ENCODE results near the gene ABHD13.
"Not testable (repeated sequence)": the region's sequence is repeated elsewhere in the genome, so short reads cannot be mapped to it uniquely, and the experiment has no call there.

Gene ABHD13

GRCh38 chr13:108218044-108218974 lies at the start of gene ABHD13:
ABHD13 (plus strand) TSS chr13:108218392; CDS start chr13:108229219, 10,827 bp downstream.
- peak; percentile 88 to 89 for DNase-seq (ENCODE audit: low read depth in 2 of 2)

GRCh38 chr13:108168929-108169328 lies 49.3 kb upstream of the ABHD13 start:
- DNase-seq (ENCODE audit: low read depth in 2 of 2): no peak

- peak; percentile 7 to 19 for DNase-seq (ENCODE audit: low read depth in 2 of 2)
These were observed 41.4 kb upstream of the ABHD13 start for GRCh38 chr13:108176685-108177274.

- no peak for DNase-seq (ENCODE audit: low read depth in 2 of 2)
These were observed 40.1 kb upstream of the ABHD13 start for GRCh38 chr13:108178078-108178477.

GRCh38 chr13:108182652-108183051 lies 35.5 kb upstream of the ABHD13 start:
- DNase-seq (ENCODE audit: low read depth in 2 of 2): no peak

- DNase-seq (ENCODE audit: low read depth in 2 of 2): no peak
These were observed 33.0 kb upstream of the ABHD13 start for GRCh38 chr13:108185223-108185622.

GRCh38 chr13:108188260-108188659 lies 29.9 kb upstream of the ABHD13 start:
- no peak for DNase-seq (ENCODE audit: low read depth in 2 of 2)

GRCh38 chr13:108190897-108191296 lies 27.3 kb upstream of the ABHD13 start:
- DNase-seq (ENCODE audit: low read depth in 2 of 2): no peak

GRCh38 chr13:108193806-108194205 lies 24.4 kb upstream of the ABHD13 start:
- no peak for DNase-seq (ENCODE audit: low read depth in 2 of 2)

- no peak for DNase-seq (ENCODE audit: low read depth in 2 of 2)
These were observed 23.7 kb upstream of the ABHD13 start for GRCh38 chr13:108194435-108194936.

- no peak for DNase-seq (ENCODE audit: low read depth in 2 of 2)
These were observed 23.0 kb upstream of the ABHD13 start for GRCh38 chr13:108195146-108195545.

- no peak for DNase-seq (ENCODE audit: low read depth in 2 of 2)
These were observed 22.3 kb upstream of the ABHD13 start for GRCh38 chr13:108195861-108196260.

GRCh38 chr13:108200781-108201398 lies 17.3 kb upstream of the ABHD13 start:
- DNase-seq (ENCODE audit: low read depth in 2 of 2): no peak

- no peak for DNase-seq (ENCODE audit: low read depth in 2 of 2)
These were observed 7.6 kb upstream of the ABHD13 start for GRCh38 chr13:108210551-108210950.

- DNase-seq (ENCODE audit: low read depth in 2 of 2): no peak
These were observed 5.3 kb upstream of the ABHD13 start for GRCh38 chr13:108212886-108213285.

- DNase-seq (ENCODE audit: low read depth in 2 of 2): no peak
These were observed 4.2 kb upstream of the ABHD13 start for GRCh38 chr13:108213946-108214345.

GRCh38 chr13:108214441-108215271 lies 3.5 kb upstream of the ABHD13 start:
- DNase-seq (ENCODE audit: low read depth in 2 of 2): no peak

- peak; percentile 87 for DNase-seq (ENCODE audit: low read depth in 2 of 2)
These were observed 2.8 kb upstream of the ABHD13 start, which contains the start of gene LIG4 for GRCh38 chr13:108215436-108215835. LIG4 (minus strand) TSS chr13:108215536; CDS start chr13:108211268, 4,268 bp downstream.

GRCh38 chr13:108217307-108218043 lies 717 bp upstream of the ABHD13 start:
- not testable (repeated sequence) for DNase-seq (ENCODE audit: low read depth in 2 of 2)

- no peak for DNase-seq (ENCODE audit: low read depth in 2 of 2)
These were observed 1.8 kb downstream of the ABHD13 start for GRCh38 chr13:108220041-108220440.

Data from stimulated activated CD8-positive, alpha-beta memory T cell treated with anti-CD3 and anti-CD28 coated beads, Interleukin-15, amount 100 ng/mL, for 48 hours (primary cell).